Activated CD4-positive, alpha-beta memory T cell treated with anti-CD3 and anti-CD28 coated beads, Interleukin-2, amount 10 ng/mL, durations not matched to agents 7 days and 5 days (primary cell): ENCODE data around the gene LRP8. TPM values are rescaled to one million over a fixed set of nuclear protein-coding genes. Genes with fewer than 3 reads are reported as not detected.

ENCODE experiments used
- CTCF ChIA-PET: fragments of 350-600 bp; sonication (Branson Sonifier 250); formaldehyde crosslinking; loops from one replicate; lab custom pipeline; 2021; ENCODE audit warnings: antibody characterized with exemption, inconsistent platforms; lab: Charles Lee
- POLR2A ChIA-PET: fragments of 350-600 bp; sonication (Branson Sonifier 250); formaldehyde crosslinking; loops from one replicate; lab custom pipeline; 2021; ENCODE audit warnings: antibody characterized with exemption; lab: Charles Lee
- DNase-seq: peaks from one replicate; pipeline ENCODE4 v3.0.0-alpha.2; 2020
- H3K27ac Mint-ChIP-seq: one replicate; pipeline ENCODE4 v1.8.0; 2021; ENCODE audit warnings: mild to moderate bottlenecking, mixed read lengths
- H3K27me3 Mint-ChIP-seq: one replicate; pipeline ENCODE4 v1.8.0; 2021; ENCODE audit warnings: mixed read lengths
- H3K36me3 Mint-ChIP-seq: one replicate; pipeline ENCODE4 v1.8.0; 2021; ENCODE audit warnings: low read depth, mixed read lengths
- H3K4me1 Mint-ChIP-seq: one replicate; pipeline ENCODE4 v1.8.0; 2021; ENCODE audit warnings: mixed read lengths
- H3K4me3 Mint-ChIP-seq: one replicate; pipeline ENCODE4 v1.8.0; 2021; ENCODE audit warnings: mild to moderate bottlenecking, mixed read lengths
- H3K9me3 Mint-ChIP-seq: one replicate; pipeline ENCODE4 v1.8.0; 2021; ENCODE audit warnings: mixed read lengths
- total RNA-seq, 2 experiments: library from RNA; stranded (reverse); gene quantifications; one replicate each; pipeline ENCODE4 v1.2.3, GENCODE V29; 2021

Gene LRP8
- total RNA-seq, 2 experiments from 2014 or later: 51.5 to 52.7 TPM

- Mint-ChIP-seq H3K4me3 (no peak overlapping the region), H3K4me1 (no peaks in the 10 kb centered on the region), H3K27ac (no peak overlapping the region), H3K36me3 (peaks cover 57% of the 10 kb centered on the region), H3K27me3 (no peaks in the 10 kb centered on the region), H3K9me3 (no peaks in the 10 kb centered on the region)
- ChIA-PET POLR2A (no interaction called here), CTCF (no interaction called here)
- no peak for DNase-seq
These were observed 57.8 kb downstream of the LRP8 start for GRCh38 chr1:53270107-53270506.

DNA sequence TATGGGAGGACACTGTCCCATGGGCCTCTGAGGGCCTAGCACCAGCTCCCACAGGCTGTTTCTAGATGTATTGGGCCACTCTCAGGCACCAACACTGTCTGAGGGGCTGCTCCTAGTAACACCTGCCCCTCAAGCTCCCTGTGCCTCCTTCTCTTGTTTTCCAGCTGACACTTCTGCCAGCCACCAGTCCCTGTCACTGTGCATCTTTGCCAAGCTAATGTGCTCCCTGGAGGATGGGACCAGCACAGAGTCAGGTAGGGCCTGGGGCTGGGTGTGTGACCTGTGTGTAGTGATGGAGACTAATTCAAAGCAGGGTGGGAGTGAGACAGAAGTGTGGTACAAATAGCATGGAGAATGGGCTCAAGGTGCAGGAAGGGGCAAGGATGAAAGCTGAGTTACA is 60.1 kb downstream of the LRP8 start:
- no peaks in the 10 kb centered on the region for H3K27me3 Mint-ChIP-seq
- H3K27ac Mint-ChIP-seq: no peak overlapping the region
- CTCF ChIA-PET: no interaction called here
- peaks cover 67% of the 10 kb centered on the region for H3K36me3 Mint-ChIP-seq
- no peak for DNase-seq
- POLR2A ChIA-PET: no interaction called here
- H3K4me3 Mint-ChIP-seq: no peak overlapping the region
- H3K9me3 Mint-ChIP-seq: no peaks in the 10 kb centered on the region
- no peaks in the 10 kb centered on the region for H3K4me1 Mint-ChIP-seq

DNA sequence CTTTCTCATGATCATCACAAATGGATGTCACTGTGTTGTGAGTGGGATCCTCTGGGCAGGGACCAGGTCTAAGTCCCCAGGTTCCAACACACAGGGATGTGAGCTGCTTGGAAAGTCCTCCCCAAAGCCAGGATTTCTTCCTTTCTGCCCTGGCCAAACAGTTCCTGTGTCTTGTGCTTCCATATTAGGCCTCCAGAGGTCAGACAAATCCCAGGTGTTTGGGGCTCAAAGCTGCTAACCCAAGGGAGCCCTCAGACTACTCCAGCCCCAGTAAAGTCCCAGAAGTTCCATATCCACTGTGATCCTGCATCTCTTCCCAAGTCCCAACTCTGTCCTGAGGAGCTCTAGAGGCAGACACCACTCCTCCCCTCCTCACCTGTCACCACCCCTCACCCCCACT is 61.8 kb downstream of the LRP8 start:
- H3K27ac Mint-ChIP-seq: no peak overlapping the region
- CTCF ChIA-PET: interaction anchor here (1.6 kb wide), 1 partner anchor 127 kb away, joined by 7 read pairs; no protein-coding TSS in a partner anchor
- no peaks in the 10 kb centered on the region for H3K27me3 Mint-ChIP-seq
- H3K36me3 Mint-ChIP-seq: peaks cover 72% of the 10 kb centered on the region
- POLR2A ChIA-PET: no interaction called here
- no peak overlapping the region for H3K4me3 Mint-ChIP-seq
- H3K4me1 Mint-ChIP-seq: no peaks in the 10 kb centered on the region
- DNase-seq: no peak
- H3K9me3 Mint-ChIP-seq: no peaks in the 10 kb centered on the region

GRCh38 chr1:53265581-53265980 is 62.3 kb downstream of the LRP8 start:
- ChIA-PET CTCF (interaction anchor here (1.6 kb wide), 1 partner anchor 128 kb away, joined by 7 read pairs; no protein-coding TSS in a partner anchor), POLR2A (no interaction called here)

DNA sequence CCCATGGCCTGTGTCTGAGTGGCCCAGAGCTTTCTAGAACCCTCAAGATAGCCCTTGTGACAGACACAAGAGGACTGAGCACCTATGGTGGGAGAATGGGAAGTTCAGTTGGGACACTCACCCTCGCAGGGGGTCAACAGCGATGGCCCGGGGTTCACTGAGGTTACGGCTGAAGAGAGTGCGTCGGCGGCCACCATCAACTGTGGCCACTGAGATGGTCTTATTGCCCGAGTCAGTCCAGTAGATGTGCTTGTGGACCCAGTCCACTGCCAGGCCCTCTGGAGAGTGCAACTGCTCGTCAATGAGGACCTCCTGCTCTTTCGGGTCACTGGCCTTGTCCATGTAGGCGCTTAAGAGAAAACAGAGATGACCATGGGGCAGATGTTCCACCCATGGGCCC is 63.8 kb downstream of the LRP8 start:
- H3K36me3 Mint-ChIP-seq: peaks cover 79% of the 10 kb centered on the region
- no peaks in the 10 kb centered on the region for H3K9me3 Mint-ChIP-seq
- ChIA-PET POLR2A (interaction anchor here (1.2 kb wide), 1 partner anchor 62 kb away, joined by 3 read pairs; no protein-coding TSS in a partner anchor), CTCF (no interaction called here)
- H3K4me1 Mint-ChIP-seq: no peaks in the 10 kb centered on the region
- DNase-seq: no peak
- no peak overlapping the region for H3K4me3 Mint-ChIP-seq
- no peaks in the 10 kb centered on the region for H3K27me3 Mint-ChIP-seq
- no peak overlapping the region for H3K27ac Mint-ChIP-seq

More at GRCh38 chr1:53265581-53265980, 62.3 kb downstream of the LRP8 start:
- Mint-ChIP-seq H3K27ac (no peak overlapping the region), H3K36me3 (peaks cover 74% of the 10 kb centered on the region), H3K27me3 (no peaks in the 10 kb centered on the region), H3K9me3 (no peaks in the 10 kb centered on the region), H3K4me3 (no peak overlapping the region), H3K4me1 (no peaks in the 10 kb centered on the region)
- no peak for DNase-seq

- no peaks in the 10 kb centered on the region for H3K9me3 Mint-ChIP-seq
- ChIA-PET CTCF (no interaction called here), POLR2A (no interaction called here)
- no peak overlapping the region for H3K27ac Mint-ChIP-seq
- peaks cover 91% of the 10 kb centered on the region for H3K36me3 Mint-ChIP-seq
- H3K27me3 Mint-ChIP-seq: no peaks in the 10 kb centered on the region
- H3K4me3 Mint-ChIP-seq: no peak overlapping the region
- DNase-seq: no peak
- H3K4me1 Mint-ChIP-seq: no peaks in the 10 kb centered on the region
These were observed 65.9 kb downstream of the LRP8 start for GRCh38 chr1:53262000-53262399.

- Mint-ChIP-seq H3K27me3 (no peaks in the 10 kb centered on the region), H3K4me1 (no peaks in the 10 kb centered on the region), H3K4me3 (no peak overlapping the region), H3K36me3 (peaks cover 87% of the 10 kb centered on the region), H3K27ac (no peak overlapping the region), H3K9me3 (no peaks in the 10 kb centered on the region)
- POLR2A ChIA-PET: no interaction called here
- CTCF ChIA-PET: no interaction called here
- DNase-seq: no peak
These were observed 67.1 kb downstream of the LRP8 start for GRCh38 chr1:53260631-53261247.

DNA sequence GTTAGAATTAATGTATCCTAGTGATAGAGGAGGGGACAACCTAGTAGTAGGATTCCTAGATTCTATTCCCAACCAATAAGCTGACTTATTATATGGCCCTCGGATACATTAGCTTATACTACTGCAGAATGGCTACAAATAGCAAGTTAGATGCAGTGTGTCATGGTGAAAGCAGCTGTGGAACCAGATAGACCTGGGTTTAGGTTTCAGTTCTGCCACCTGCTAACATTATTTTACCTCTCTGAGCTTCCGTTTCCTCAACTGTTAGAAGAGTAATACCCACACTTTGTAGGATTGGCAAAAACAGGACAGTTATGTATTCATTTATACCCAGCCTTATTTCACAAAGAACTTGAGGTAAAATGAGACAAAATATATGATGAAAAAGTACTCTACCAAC is 67.9 kb downstream of the LRP8 start:
- Mint-ChIP-seq H3K36me3 (peaks cover 83% of the 10 kb centered on the region), H3K4me3 (no peak overlapping the region), H3K4me1 (no peaks in the 10 kb centered on the region), H3K9me3 (no peaks in the 10 kb centered on the region), H3K27ac (no peak overlapping the region), H3K27me3 (no peaks in the 10 kb centered on the region)
- ChIA-PET POLR2A (no interaction called here), CTCF (interaction anchor here (1.1 kb wide), 1 partner anchor 133 kb away, joined by 3 read pairs; no protein-coding TSS in a partner anchor)
- no peak for DNase-seq

GRCh38 chr1:53258216-53258615 is 69.7 kb downstream of the LRP8 start:
- no peaks in the 10 kb centered on the region for H3K9me3 Mint-ChIP-seq
- no peaks in the 10 kb centered on the region for H3K27me3 Mint-ChIP-seq
- H3K4me1 Mint-ChIP-seq: no peaks in the 10 kb centered on the region
- POLR2A ChIA-PET: no interaction called here
- CTCF ChIA-PET: no interaction called here
- DNase-seq: no peak
- H3K4me3 Mint-ChIP-seq: no peak overlapping the region
- no peak overlapping the region for H3K27ac Mint-ChIP-seq
- peaks cover 80% of the 10 kb centered on the region for H3K36me3 Mint-ChIP-seq

DNA sequence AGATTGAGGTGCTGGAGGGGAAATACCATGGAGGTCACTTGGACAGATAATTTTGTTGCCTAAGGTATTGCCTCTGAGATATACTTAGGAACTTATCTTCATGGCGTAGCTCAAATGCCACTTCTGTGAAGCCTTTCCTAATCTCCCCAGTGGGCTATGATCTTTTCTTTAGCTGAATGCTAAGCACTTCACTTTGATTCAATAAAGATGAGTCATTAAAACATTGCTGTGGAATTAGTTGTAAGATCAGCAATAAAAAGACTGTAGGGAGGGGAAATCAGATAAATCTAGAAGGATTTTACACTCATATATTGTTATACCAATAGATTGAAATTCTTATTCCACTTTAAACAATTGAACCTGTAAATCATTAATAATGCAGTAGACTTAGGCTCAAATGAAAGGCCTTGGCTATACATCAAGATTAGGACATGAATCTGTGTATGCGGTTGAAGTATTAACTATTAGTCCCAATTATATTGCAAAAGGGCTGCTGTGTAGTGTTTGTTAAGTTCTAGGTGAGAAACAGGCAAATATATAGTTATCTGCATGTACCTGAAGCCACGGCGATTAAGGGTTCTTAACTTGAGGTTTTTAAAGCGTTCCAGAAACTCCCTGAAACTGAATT is 70.3 kb downstream of the LRP8 start:
- H3K4me1 Mint-ChIP-seq: no peaks in the 10 kb centered on the region

DNA sequence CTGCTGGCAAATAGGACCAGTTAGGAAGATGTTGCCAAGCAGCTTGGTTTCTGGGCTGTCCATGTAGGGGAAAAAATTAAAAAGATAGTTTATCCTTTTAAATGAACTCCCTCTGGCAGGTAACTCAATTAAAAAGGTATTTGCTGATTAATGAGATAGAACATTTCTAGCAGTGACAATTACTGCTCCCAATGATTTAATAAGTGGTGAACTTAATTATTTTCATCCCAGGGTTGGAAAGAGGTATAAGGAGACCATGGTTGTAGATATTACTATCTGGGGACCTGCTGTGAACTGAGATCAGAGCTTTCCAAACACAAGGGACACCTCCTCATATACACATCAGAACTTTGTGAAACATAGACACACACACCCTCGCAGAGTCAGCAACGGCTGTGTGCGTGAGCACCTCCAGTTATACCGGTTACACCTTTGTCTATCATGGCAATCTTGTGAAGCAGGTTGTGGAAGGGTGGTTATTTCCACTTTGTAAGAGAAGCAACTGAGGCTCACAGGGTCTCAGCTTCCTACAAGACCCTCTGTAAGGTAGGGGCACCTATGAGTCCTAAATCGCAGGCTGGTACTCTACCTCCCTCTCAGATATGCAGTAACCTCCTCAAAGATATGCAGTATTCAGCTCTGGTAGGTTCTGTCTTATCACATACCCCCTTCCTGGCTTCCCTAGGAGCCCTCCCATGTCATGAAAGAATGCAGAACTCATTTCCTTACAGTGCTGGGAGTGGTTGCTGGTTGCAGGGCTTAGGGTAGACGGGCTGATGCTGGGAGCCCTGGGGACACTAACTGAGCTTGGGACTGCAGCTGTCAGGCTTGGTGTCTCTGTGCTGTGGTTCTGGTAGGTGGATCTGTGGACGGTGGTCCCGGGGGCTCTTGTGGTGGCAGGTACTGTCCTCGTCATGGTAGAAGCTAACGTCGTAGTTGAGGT is 71.1 kb downstream of the LRP8 start:
- Mint-ChIP-seq H3K27ac (no peak overlapping the region), H3K9me3 (no peaks in the 10 kb centered on the region), H3K4me1 (no peaks in the 10 kb centered on the region), H3K27me3 (no peaks in the 10 kb centered on the region), H3K36me3 (peaks cover 72% of the 10 kb centered on the region), H3K4me3 (no peak overlapping the region)
- POLR2A ChIA-PET: no interaction called here
- CTCF ChIA-PET: no interaction called here
- DNase-seq: no peak

More for the DNA sequence above, 70.3 kb downstream of the LRP8 start:
- Mint-ChIP-seq H3K4me3 (no peak overlapping the region), H3K36me3 (peaks cover 74% of the 10 kb centered on the region), H3K27ac (no peak overlapping the region), H3K9me3 (no peaks in the 10 kb centered on the region), H3K27me3 (no peaks in the 10 kb centered on the region)
- CTCF ChIA-PET: no interaction called here
- DNase-seq: no peak
- POLR2A ChIA-PET: no interaction called here

GRCh38 chr1:53255031-53255430 is 72.8 kb downstream of the LRP8 start:
- H3K9me3 Mint-ChIP-seq: no peaks in the 10 kb centered on the region
- DNase-seq: no peak
- ChIA-PET POLR2A (no interaction called here), CTCF (interaction anchor here (1.7 kb wide), 1 partner anchor 138 kb away, joined by 6 read pairs; no protein-coding TSS in a partner anchor)
- H3K27me3 Mint-ChIP-seq: no peaks in the 10 kb centered on the region
- H3K27ac Mint-ChIP-seq: no peak overlapping the region
- no peak overlapping the region for H3K4me3 Mint-ChIP-seq
- peaks cover 70% of the 10 kb centered on the region for H3K36me3 Mint-ChIP-seq
- no peaks in the 10 kb centered on the region for H3K4me1 Mint-ChIP-seq
